Measurements from ENCODE around the gene HOMER2.

- TF ChIP-seq EZH2 (IDR thresholded peaks at IDR 0.05; ENCODE audit: borderline replicate concordance) (no peak), CTCF (IDR thresholded peaks at IDR 0.05; ENCODE audit: poor library complexity) (no peak)
Measured at GRCh38 chr15:82999426-82999825, 46.9 kb upstream of the HOMER2 start.

All from hepatocyte (in vitro differentiated cells).